BLaER1 treated with 17β-estradiol and CSF1 and Interleukin-3, amounts not matched to agents 10 nM and 100 nM (cell line): Measurements from ENCODE around the gene RNF166.

ENCODE experiments used
- H3K27ac ChIP-seq, 11 experiments: shearing (Covaris generic); formaldehyde crosslinking; 2 replicates each; pipeline ENCODE4 v1.8.1; 2022
- H3K27me3 ChIP-seq, 11 experiments: shearing (Covaris generic); formaldehyde crosslinking; 2 replicates each; pipeline ENCODE4 v1.8.1; 2022
- H3K36me3 ChIP-seq, 11 experiments: shearing (Covaris generic); formaldehyde crosslinking; 2 replicates each; pipeline ENCODE4 v1.8.1; 2022
- H3K4me1 ChIP-seq, 10 experiments: shearing (Covaris generic); formaldehyde crosslinking; 2 replicates each; pipeline ENCODE4 v1.8.1; 2022
- H3K4me2 ChIP-seq, 11 experiments: shearing (Covaris generic); formaldehyde crosslinking; 2 replicates each; pipeline ENCODE4 v1.8.1; 2022
- H3K4me3 ChIP-seq, 10 experiments: shearing (Covaris generic); formaldehyde crosslinking; 2 replicates each; pipeline ENCODE4 v1.8.1; 2022
- H3K9ac ChIP-seq, 11 experiments: shearing (Covaris generic); formaldehyde crosslinking; 2 replicates each; pipeline ENCODE4 v1.8.1; 2022
- H3K9me3 ChIP-seq, 11 experiments: shearing (Covaris generic); formaldehyde crosslinking; replicated peaks in 1 of 11; 2 replicates each; pipeline ENCODE4 v1.8.1; 2022
- H4K20me1 ChIP-seq, 11 experiments: shearing (Covaris generic); formaldehyde crosslinking; 2 replicates each; pipeline ENCODE4 v1.8.1; 2022
- Cebpa-rat ChIP-seq, 11 experiments: shearing (Covaris generic); IDR thresholded peaks; 2 replicates each; pipeline ENCODE4 v1.8.1; 2022

Gene RNF166

GRCh38 chr16:88703486-88704309 lies 2.5 kb downstream of the RNF166 start:
- Histone ChIP-seq H4K20me1 (peaks cover 6 to 51% (median 24%) of the 10 kb centered on the region in 11 experiments; a peak in 19 of 22 replicates), H3K27me3 (peaks cover 0 to 26% (median 19%) of the 10 kb centered on the region in 11 experiments; a peak in 13 of 22 replicates), H3K27ac (peak overlapping the region; percentile 80 to 97 (median 93)), H3K9me3 (no peaks in the 10 kb centered on the region), H3K36me3 (peaks cover 0 to 40% (median 17%) of the 10 kb centered on the region in 11 experiments; a peak in 17 of 22 replicates), H3K4me2 (peak overlapping the region; percentile 96 to 100 (median 99)), H3K4me1 (peaks cover 78 to 92% (median 84%) of the 10 kb centered on the region in 10 experiments), H3K9ac (peak overlapping the region; percentile 81 to 95 (median 89)), H3K4me3 (peak overlapping the region; percentile 39 to 99 (median 94); a peak in 19 of 20 replicates)
- no peak for TF ChIP-seq Cebpa-rat (IDR thresholded peaks at IDR 0.05)

GRCh38 chr16:88702371-88703210 lies 3.6 kb downstream of the RNF166 start:
- Histone ChIP-seq H3K27me3 (peaks cover 0 to 26% (median 19%) of the 10 kb centered on the region in 11 experiments; a peak in 13 of 22 replicates), H3K4me3 (peak overlapping the region; percentile 43 to 99 (median 94); a peak in 19 of 20 replicates), H3K4me2 (peak overlapping the region; percentile 96 to 100 (median 99)), H3K9ac (peak overlapping the region; percentile 75 to 95 (median 89)), H4K20me1 (peaks cover 6 to 51% (median 20%) of the 10 kb centered on the region in 11 experiments; a peak in 18 of 22 replicates), H3K4me1 (peaks cover 81 to 92% (median 85%) of the 10 kb centered on the region in 10 experiments), H3K36me3 (peaks cover under 1 to 42% (median 28%) of the 10 kb centered on the region in 11 experiments; a peak in 21 of 22 replicates), H3K27ac (peak overlapping the region; percentile 60 to 97 (median 93)), H3K9me3 (no peaks in the 10 kb centered on the region)
- no peak for TF ChIP-seq Cebpa-rat (IDR thresholded peaks at IDR 0.05)

- Histone ChIP-seq H3K4me2 (peak overlapping the region; percentile 96 to 100 (median 99)), H3K9me3 (no peaks in the 10 kb centered on the region), H3K9ac (peak overlapping the region; percentile 75 to 95 (median 89)), H4K20me1 (peaks cover 6 to 45% (median 21%) of the 10 kb centered on the region in 11 experiments; a peak in 15 of 22 replicates), H3K27ac (peak overlapping the region; percentile 60 to 97 (median 93)), H3K4me1 (peaks cover 81 to 89% (median 84%) of the 10 kb centered on the region in 10 experiments), H3K36me3 (peaks cover 6 to 50% (median 36%) of the 10 kb centered on the region in 11 experiments; a peak in 21 of 22 replicates), H3K4me3 (peak overlapping the region; percentile 43 to 99 (median 94)), H3K27me3 (peaks cover 0 to 26% (median 19%) of the 10 kb centered on the region in 11 experiments; a peak in 13 of 22 replicates)
- no peak for TF ChIP-seq Cebpa-rat (IDR thresholded peaks at IDR 0.05)
Observed at GRCh38 chr16:88701581-88702370, 4.4 kb downstream of the RNF166 start.

- H4K20me1 ChIP-seq, result peaks cover 6 to 40% (median 28%) of the 10 kb centered on the region in 11 experiments; a peak in 15 of 22 replicates
- H3K9ac ChIP-seq, result peak overlapping the region; percentile 75 to 95 (median 89)
- peak overlapping the region; percentile 60 to 97 (median 93) for H3K27ac ChIP-seq
- peaks cover 6 to 60% (median 44%) of the 10 kb centered on the region in 11 experiments; a peak in 21 of 22 replicates for H3K36me3 ChIP-seq
- peaks cover 0 to 22% (median 16%) of the 10 kb centered on the region in 11 experiments; a peak in 13 of 22 replicates for H3K27me3 ChIP-seq
- H3K4me1 ChIP-seq, result peaks cover 83 to 92% (median 88%) of the 10 kb centered on the region in 10 experiments
- peak overlapping the region; percentile 43 to 99 (median 94) for H3K4me3 ChIP-seq
- peak; percentile 17 to 76 (median 72); a peak in 16 of 22 replicates for TF ChIP-seq Cebpa-rat (IDR thresholded peaks at IDR 0.05)
- peak overlapping the region; percentile 96 to 100 (median 99) for H3K4me2 ChIP-seq
- no peaks in the 10 kb centered on the region for H3K9me3 ChIP-seq
Observed at GRCh38 chr16:88700636-88701482, 5.3 kb downstream of the RNF166 start.

GRCh38 chr16:88700322-88700635 lies 5.9 kb downstream of the RNF166 start:
- Histone ChIP-seq H3K9ac (peak overlapping the region in 10 of 11 experiments; percentile 59 to 92 (median 86); a peak in 20 of 22 replicates), H3K27ac (peak overlapping the region in 10 of 11 experiments; percentile 85 to 97 (median 94); a peak in 20 of 22 replicates), H3K36me3 (peaks cover 6 to 65% (median 46%) of the 10 kb centered on the region in 11 experiments; a peak in 21 of 22 replicates), H3K4me3 (peak overlapping the region; percentile 31 to 99 (median 94); a peak in 19 of 20 replicates), H3K9me3 (no peaks in the 10 kb centered on the region), H4K20me1 (peaks cover 6 to 44% (median 28%) of the 10 kb centered on the region in 11 experiments; a peak in 14 of 22 replicates), H3K4me1 (peaks cover 80 to 98% (median 87%) of the 10 kb centered on the region in 10 experiments), H3K27me3 (peaks cover 0 to 17% (median 11%) of the 10 kb centered on the region in 11 experiments; a peak in 12 of 22 replicates), H3K4me2 (peak overlapping the region; percentile 96 to 100 (median 99))
- no peak for TF ChIP-seq Cebpa-rat (IDR thresholded peaks at IDR 0.05)

GRCh38 chr16:88699180-88699579 lies 7.0 kb downstream of the RNF166 start:
- Histone ChIP-seq H3K36me3 (peaks cover 6 to 68% (median 46%) of the 10 kb centered on the region in 11 experiments; a peak in 21 of 22 replicates), H3K9ac (peak overlapping the region; percentile 6 to 92 (median 86); a peak in 21 of 22 replicates), H3K9me3 (no peaks in the 10 kb centered on the region), H4K20me1 (peaks cover 6 to 46% (median 17%) of the 10 kb centered on the region in 11 experiments; a peak in 14 of 22 replicates), H3K27ac (peak overlapping the region in 10 of 11 experiments; percentile 29 to 97 (median 94); a peak in 15 of 22 replicates), H3K4me2 (peak overlapping the region; percentile 96 to 100 (median 99)), H3K4me1 (peaks cover 69 to 98% (median 81%) of the 10 kb centered on the region in 10 experiments), H3K27me3 (peaks cover 0 to 6% (median under 1%) of the 10 kb centered on the region in 11 experiments; a peak in 8 of 22 replicates), H3K4me3 (peak overlapping the region in 7 of 10 experiments; percentile 9 to 98 (median 94); a peak in 10 of 20 replicates)
- no peak for TF ChIP-seq Cebpa-rat (IDR thresholded peaks at IDR 0.05)
